GM13976 (cell line): Measurements from ENCODE around the gene RSRC1.

Experiments
- DNase-seq: peaks from one replicate; pipeline ENCODE4 v3.0.0; 2012; ENCODE audit warnings: low spot score
- CTCF ChIP-seq: IDR thresholded peaks from 2 replicates; pipeline ENCODE4 v1.5.1; 2012; ENCODE audit warnings: borderline replicate concordance, mild to moderate bottlenecking; ENCODE audit not compliant: insufficient read depth; ENCODE audit errors: extremely low read depth, missing control alignments, control extremely low read depth
- in situ Hi-C: fragments of 300-500 bp; cut with MboI; formaldehyde crosslinking; loops from one replicate; pipeline ENCODE4 v1.12.0; 2022; ENCODE audit warnings: low sequenced_read_pairs, mixed read lengths, inconsistent platforms; ENCODE audit not compliant: unreplicated experiment

Gene RSRC1

GRCh38 chr3:158456114-158456513, 346.2 kb downstream of the RSRC1 start:
- no peak for TF ChIP-seq CTCF
- in situ Hi-C loops, result no loop called here
- DNase-seq, result no peak

GRCh38 chr3:158458464-158458863, 348.6 kb downstream of the RSRC1 start:
- no peak for DNase-seq
- TF ChIP-seq CTCF, result no peak
- in situ Hi-C loops, result no loop called here

GRCh38 chr3:158460926-158461325, 351.0 kb downstream of the RSRC1 start:
- in situ Hi-C loops, result no loop called here
- DNase-seq, result no peak
- no peak for TF ChIP-seq CTCF

- in situ Hi-C loops, result no loop called here
- TF ChIP-seq CTCF, result no peak
- DNase-seq, result no peak
Measured at GRCh38 chr3:158463556-158463955, 353.7 kb downstream of the RSRC1 start.

GRCh38 chr3:158465074-158465473, 355.2 kb downstream of the RSRC1 start:
- TF ChIP-seq CTCF, result no peak
- in situ Hi-C loops, result no loop called here
- DNase-seq, result no peak

GRCh38 chr3:158470944-158471638, 361.2 kb downstream of the RSRC1 start:
- in situ Hi-C loops, result no loop called here
- no peak for TF ChIP-seq CTCF
- DNase-seq, result no peak
